HG03378 (cell line): Measurements from ENCODE around the gene EIF4EBP2.

Source experiments
- ATAC-seq: cut with Tn5 transposase; IDR thresholded peaks from one replicate; pipeline ENCODE4 v1.9.1; 2021; ENCODE audit warnings: mild to moderate bottlenecking, moderate library complexity; ENCODE audit not compliant: unreplicated experiment

The EIF4EBP2 gene, protein sequence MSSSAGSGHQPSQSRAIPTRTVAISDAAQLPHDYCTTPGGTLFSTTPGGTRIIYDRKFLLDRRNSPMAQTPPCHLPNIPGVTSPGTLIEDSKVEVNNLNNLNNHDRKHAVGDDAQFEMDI

GRCh38 chr10:70404036-70404786 lies at the start of gene EIF4EBP2:
EIF4EBP2 (plus strand) TSS chr10:70404145; CDS start chr10:70404402, 257 bp downstream.
- ATAC-seq: peak; percentile 58

DNA sequence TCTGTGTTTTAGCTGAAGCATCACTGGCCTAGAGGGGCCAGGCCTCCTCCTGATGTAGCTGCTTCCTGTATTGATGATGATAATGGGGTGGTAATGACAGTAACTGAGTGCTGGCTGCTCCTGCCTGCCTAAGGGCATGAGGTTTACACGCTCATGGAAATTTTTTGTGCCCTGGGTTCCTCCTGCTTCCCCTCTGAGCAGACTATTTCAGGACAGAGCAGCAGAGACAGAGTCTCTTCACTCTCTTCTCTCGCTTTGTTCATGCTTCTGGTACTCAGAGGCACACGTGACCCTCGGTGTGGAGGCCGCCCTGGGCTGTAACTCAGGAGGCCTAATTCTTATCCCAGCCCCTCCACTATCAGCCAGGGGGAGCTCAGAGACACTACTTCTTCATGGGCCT lies 49.4 kb upstream of the EIF4EBP2 start:
- ATAC-seq: no peak

DNA sequence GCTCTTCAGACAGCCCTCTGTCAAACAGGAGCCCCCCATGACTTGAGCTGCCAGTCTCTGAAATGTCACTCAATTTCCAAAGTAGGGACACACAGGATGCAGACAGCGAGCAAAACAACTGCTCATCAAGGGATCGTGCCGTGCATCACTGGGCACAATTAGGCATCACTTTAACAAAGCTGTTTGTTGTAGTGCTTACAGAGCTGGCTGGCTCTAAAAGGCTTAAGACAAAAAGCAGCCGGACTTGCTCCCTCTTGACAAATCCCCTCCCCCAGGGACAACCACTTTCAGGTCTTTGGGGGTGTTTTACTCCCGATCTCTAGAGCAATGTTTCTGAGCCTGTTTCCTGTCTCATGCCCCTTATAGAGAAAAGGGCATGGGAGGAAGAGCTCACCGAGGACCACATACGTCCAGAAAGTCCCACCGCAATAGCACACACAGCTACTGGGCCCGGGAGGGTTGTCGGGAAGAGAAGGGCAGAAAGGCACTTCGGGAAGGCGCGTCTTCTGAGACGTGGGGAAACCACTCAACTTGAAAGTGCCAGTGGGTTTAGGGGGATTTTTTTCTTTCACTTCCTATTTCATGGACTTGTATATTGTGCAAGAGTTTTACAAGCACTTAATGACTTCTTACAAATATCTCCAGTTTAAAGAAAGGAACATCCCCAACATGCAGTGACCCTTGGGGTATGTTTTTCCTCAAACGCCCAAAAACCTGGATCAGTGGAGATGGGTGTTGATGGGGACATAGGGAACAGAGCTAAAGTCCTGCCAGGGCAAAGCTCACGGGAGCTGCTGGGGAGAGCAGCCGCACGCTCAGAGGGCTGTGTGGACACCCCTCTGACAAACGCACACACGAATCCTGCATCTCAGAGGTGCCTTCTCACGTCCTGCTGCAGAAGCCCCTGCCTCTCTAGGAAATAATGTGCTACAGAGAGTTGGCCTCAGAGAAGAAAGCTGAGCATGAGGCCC lies 48.6 kb upstream of the EIF4EBP2 start:
- ATAC-seq: peak; percentile 77

- ATAC-seq: no peak
Measured at GRCh38 chr10:70357565-70357964, 46.4 kb upstream of the EIF4EBP2 start.

DNA sequence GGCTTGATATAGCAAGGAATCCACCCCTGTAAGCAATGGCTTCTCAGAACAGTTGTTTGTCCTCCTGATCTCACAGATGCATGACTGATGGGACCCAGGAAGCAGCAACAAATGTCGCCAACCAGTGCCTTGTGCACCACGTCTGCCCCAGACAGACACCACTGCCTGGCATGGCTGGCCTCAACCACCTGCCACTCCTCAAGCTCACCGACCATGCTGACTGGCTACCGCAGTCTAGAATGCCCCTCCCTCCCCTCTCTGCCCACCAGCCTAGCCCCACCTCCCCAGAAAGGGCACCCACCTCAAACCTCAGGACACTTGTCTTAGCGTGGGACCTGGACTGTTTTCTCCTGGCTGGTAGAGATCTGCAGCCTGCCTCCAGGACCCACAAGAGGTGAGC lies 45.5 kb upstream of the EIF4EBP2 start:
- no peak for ATAC-seq

GRCh38 chr10:70359017-70359550 lies 44.9 kb upstream of the EIF4EBP2 start:
- no peak for ATAC-seq

DNA sequence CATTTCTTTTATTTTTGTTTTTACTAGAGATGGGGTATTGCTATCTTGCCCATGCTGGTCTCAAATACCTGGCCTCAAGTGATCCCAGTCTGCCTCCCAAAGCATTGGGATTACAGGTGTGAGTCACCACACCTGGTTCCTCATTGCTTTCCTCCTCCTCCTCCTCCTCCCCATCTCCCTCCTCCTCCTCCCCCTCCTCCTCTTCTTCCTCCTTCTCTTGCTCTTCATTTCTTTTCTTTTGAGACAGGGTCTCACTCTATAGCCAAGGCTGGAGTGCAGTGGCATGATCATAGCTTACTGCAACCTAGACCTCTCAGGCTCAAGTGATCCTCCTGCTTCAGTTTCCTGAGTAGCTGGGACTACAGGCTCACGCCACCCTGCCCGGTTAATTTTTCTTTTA lies 43.7 kb upstream of the EIF4EBP2 start:
- ATAC-seq: no peak

- no peak for ATAC-seq
Measured at GRCh38 chr10:70362328-70362727, 41.6 kb upstream of the EIF4EBP2 start.

DNA sequence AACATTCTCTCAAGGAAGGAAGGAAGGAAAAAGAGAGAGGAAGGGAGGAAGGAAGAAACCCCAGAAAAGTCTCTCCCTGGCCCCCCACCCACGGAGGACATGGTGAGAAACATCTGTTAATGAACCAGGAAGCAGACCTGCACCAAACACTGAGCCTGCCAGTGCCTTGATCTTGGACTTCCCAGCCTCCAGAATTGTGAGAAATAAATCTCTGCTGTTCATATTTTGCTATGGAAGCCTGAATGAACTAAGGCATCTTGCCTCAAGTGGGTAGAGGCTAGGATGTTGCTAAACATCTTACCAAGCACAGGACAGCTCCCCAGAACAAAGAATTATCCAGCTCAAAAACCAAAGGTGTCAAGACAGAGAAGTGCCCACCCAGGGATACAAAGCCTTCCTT lies 40.7 kb upstream of the EIF4EBP2 start:
- no peak for ATAC-seq

- ATAC-seq: peak; percentile 70
Measured at GRCh38 chr10:70363971-70364771, 39.8 kb upstream of the EIF4EBP2 start.

DNA sequence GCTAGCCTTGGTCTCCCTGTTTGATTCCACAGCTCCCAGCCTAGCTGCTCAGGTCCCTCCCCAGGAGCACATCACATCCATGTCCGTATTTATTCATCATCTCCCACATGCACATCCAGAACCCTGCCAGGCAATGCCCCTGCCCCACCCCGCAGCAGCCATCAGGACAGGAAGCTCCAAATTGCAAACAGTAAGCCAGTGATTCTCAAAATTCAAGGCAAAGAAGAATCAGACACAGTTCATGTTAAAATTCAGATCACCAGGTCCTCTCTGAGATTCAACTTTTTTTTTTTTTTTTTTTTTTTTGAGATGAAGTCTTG lies 39.2 kb upstream of the EIF4EBP2 start:
- peak; percentile 6 for ATAC-seq

DNA sequence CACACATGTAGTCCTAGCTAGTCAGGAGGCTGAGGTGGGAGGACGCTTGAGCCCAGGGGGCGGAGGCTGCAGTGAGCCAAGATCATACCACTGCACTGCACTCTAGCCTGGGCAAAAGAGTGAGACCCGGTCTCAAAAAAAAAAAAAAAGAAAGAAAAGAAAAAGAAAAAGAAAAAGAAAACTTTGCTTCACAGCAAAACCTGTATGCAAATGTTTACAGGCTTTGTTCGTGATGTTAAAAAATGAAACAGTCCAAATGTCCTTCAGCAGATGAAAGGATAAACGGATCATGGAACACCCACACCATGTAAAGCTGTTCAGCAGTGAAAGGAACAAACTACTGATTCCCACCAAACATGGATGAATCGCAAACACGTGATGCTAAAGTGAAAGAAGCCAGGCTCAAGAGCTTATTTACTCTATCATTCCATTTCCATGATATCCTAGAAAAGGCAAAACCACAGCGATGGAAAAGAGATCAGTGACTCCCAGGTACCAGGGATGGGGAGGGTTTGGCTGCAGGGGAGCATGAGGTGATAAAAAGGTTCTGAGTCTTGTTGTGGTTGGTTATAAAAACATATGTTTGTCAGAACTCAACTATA lies 36.6 kb upstream of the EIF4EBP2 start:
- ATAC-seq: no peak

GRCh38 chr10:70368774-70369482 lies 35.0 kb upstream of the EIF4EBP2 start:
- no peak for ATAC-seq

GRCh38 chr10:70369498-70370018 lies 34.4 kb upstream of the EIF4EBP2 start:
- ATAC-seq: no peak

DNA sequence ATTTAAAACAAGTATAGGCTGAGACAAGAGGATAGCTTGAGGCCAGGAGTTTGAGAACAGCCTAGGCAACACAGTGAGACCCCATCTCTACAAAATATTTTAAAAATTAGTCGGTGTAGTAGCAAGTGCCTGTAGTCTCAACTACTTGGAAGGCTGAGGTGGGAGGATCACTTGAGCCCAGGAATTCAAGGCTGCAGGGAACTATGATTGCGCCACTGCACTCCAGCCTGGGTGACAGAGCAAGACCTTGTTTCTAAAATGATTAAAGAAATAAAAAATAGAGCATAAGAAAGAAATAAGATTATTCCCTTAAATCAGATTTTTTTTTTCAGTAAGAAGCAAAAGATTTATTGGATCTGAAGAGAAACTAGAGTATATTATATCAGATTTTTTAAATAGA lies 33.2 kb upstream of the EIF4EBP2 start:
- no peak for ATAC-seq

GRCh38 chr10:70371846-70372245 lies 32.1 kb upstream of the EIF4EBP2 start:
- no peak for ATAC-seq

DNA sequence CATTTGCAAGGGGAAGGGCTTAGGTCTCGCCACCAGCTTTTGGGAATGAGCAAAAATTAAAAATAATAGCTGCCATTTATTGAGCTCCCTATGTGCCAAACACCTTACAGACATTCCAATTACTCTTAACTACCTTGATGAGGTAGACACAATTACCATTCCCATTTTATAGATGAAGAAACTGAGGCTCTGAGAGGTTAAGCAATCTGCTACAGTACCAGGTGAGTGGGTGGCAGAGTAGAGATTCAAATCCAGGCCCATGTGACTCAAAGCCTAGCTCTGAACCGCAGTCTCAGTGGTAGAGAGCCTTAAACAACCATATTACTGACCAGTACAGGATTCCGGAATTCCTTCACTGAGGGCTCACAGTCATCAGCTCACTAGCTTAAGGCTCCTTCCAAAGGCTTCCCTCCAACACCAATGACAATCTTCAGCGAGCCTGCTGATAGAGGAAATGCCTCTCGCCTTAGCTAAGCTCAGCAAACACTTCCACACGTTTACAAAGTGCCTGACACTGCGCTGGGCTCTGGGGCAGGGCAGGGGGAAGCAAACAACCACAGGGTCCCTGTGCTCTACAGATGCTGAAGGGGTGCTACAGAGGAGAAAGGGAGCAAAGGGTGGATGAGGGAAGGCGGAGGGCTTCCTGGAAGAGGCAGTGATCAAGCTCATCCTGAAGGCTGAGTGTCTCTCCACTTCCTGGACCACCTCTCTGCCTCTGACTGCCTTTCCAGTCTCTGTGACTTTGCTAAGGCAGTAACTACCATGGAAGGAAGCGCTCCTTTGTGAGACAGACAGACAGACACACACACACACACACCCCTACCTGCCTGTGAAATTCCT lies 28.9 kb upstream of the EIF4EBP2 start:
- ATAC-seq: no peak
